ENCODE results near the gene PGD. TPM values are rescaled to one million over a fixed set of nuclear protein-coding genes. Genes with fewer than 3 reads are reported as not detected.
A peak's percentile ranks its signal among the peaks of the same experiment; 100 is the strongest.
"Not testable (repeated sequence)": the region's sequence is repeated elsewhere in the genome, so short reads cannot be mapped to it uniquely, and the experiment has no call there.

PGD gene
- total and polyA plus RNA-seq, 7 donors = 24.9 to 39.2 (median 29.3) TPM

GRCh38 chr1:10415211-10415930, 16.5 kb downstream of the PGD start:
- Histone ChIP-seq H3K4me3 (no peak overlapping the region), H3K9me3 (no peaks in the 10 kb centered on the region), H3K4me1 (no peaks in the 10 kb centered on the region), H3K27ac (peak overlapping the region; percentile 6), H3K27me3 (ENCODE audit: insufficient read depth in 3 of 3, low read length in 2 of 3) (no peaks in the 10 kb centered on the region), H3K36me3 (ENCODE audit: insufficient read depth in 1 of 2, low read depth in 1 of 2) (peaks cover 9 to 99% of the 10 kb centered on the region in 2 donors)
- 83 to 89% (median 83%) methylated on average over 6 of the region's 6 CpGs for WGBS, 3 donors
- ATAC-seq (peak in 3 of 4 donors; percentile 31 to 45 (median 35)), DNase-seq (no peak)
- intact Hi-C loops (cut with DNase I) = no loop called here
- TF ChIP-seq, protein P1, sequence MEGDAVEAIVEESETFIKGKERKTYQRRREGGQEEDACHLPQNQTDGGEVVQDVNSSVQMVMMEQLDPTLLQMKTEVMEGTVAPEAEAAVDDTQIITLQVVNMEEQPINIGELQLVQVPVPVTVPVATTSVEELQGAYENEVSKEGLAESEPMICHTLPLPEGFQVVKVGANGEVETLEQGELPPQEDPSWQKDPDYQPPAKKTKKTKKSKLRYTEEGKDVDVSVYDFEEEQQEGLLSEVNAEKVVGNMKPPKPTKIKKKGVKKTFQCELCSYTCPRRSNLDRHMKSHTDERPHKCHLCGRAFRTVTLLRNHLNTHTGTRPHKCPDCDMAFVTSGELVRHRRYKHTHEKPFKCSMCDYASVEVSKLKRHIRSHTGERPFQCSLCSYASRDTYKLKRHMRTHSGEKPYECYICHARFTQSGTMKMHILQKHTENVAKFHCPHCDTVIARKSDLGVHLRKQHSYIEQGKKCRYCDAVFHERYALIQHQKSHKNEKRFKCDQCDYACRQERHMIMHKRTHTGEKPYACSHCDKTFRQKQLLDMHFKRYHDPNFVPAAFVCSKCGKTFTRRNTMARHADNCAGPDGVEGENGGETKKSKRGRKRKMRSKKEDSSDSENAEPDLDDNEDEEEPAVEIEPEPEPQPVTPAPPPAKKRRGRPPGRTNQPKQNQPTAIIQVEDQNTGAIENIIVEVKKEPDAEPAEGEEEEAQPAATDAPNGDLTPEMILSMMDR (IDR thresholded peaks at IDR 0.05) = no peak

GRCh38 chr1:10415967-10416366, 17.1 kb downstream of the PGD start:
- ATAC-seq; H3K4me1 ChIP-seq; DNase-seq; intact Hi-C loops (cut with DNase I); H3K4me3 ChIP-seq; H3K9me3 ChIP-seq; H3K27me3 ChIP-seq (ENCODE audit: insufficient read depth in 3 of 3, low read length in 2 of 3): not testable (repeated sequence)
- peaks cover 9 to 100% of the 10 kb centered on the region in 2 donors for H3K36me3 ChIP-seq (ENCODE audit: insufficient read depth in 1 of 2, low read depth in 1 of 2)
- peak overlapping the region; percentile 6 for H3K27ac ChIP-seq
- 98 to 100% (median 98%) methylated on average over 1 of the region's 1 CpG for WGBS, 3 donors

DNA sequence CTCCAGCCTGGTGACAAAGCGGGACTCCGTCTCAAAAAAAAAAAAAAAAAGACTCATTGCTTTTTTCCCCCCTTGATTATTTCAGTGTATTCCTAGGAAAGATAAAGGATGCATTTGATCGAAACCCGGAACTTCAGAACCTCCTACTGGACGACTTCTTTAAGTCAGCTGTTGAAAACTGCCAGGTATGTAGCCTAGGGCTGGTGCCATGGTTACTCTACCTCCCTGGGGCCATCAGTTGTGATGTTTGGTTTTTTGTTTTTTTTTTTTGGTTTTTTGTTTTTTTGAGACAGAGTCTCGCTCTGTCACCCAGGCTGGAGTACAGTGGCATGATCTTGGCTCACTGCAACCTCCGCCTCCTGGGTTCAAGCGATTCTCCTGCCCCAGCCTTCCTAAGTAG, 19.9 kb downstream of the PGD start:
- DNase-seq; H3K9me3 ChIP-seq; ATAC-seq; H3K27ac ChIP-seq; H3K27me3 ChIP-seq (ENCODE audit: insufficient read depth in 3 of 3, low read length in 2 of 3); H3K4me3 ChIP-seq; intact Hi-C loops (cut with DNase I); H3K4me1 ChIP-seq: not testable (repeated sequence)
- WGBS, 3 donors = 94 to 98% (median 95%) methylated on average over 8 of the region's 8 CpGs
- H3K36me3 ChIP-seq (ENCODE audit: insufficient read depth in 1 of 2, low read depth in 1 of 2) = peaks cover 4 to 81% of the 10 kb centered on the region in 2 donors

GRCh38 chr1:10419351-10419750, 20.5 kb downstream of the PGD start:
- peaks cover 4 to 75% of the 10 kb centered on the region in 2 donors for H3K36me3 ChIP-seq (ENCODE audit: insufficient read depth in 1 of 2, low read depth in 1 of 2)
- DNase-seq = no peak

GRCh38 chr1:10421637-10422036, 22.8 kb downstream of the PGD start:
- H3K4me3 ChIP-seq = no peak overlapping the region
- H3K36me3 ChIP-seq (ENCODE audit: insufficient read depth in 1 of 2, low read depth in 1 of 2) = peaks cover 0 to 52% of the 10 kb centered on the region in 2 donors
- no peak overlapping the region for H3K27ac ChIP-seq
- DNase-seq (no peak), ATAC-seq (no peak)
- no peaks in the 10 kb centered on the region for H3K4me1 ChIP-seq
- H3K9me3 ChIP-seq = no peaks in the 10 kb centered on the region
- 96 to 99% (median 96%) methylated on average over 5 of the region's 5 CpGs for WGBS, 3 donors
- H3K27me3 ChIP-seq (ENCODE audit: insufficient read depth in 3 of 3, low read length in 2 of 3) = no peaks in the 10 kb centered on the region
- TF ChIP-seq, protein P1 (IDR thresholded peaks at IDR 0.05) = no peak
- intact Hi-C loops (cut with DNase I) = no loop called here

More at GRCh38 chr1:10419351-10419750, 20.5 kb downstream of the PGD start:
- H3K27me3 ChIP-seq (ENCODE audit: insufficient read depth in 3 of 3, low read length in 2 of 3) = no peaks in the 10 kb centered on the region
- WGBS, 3 donors = 84 to 92% (median 84%) methylated on average over 15 of the region's 15 CpGs
- no peak for ATAC-seq
- H3K4me3 ChIP-seq = no peak overlapping the region
- H3K9me3 ChIP-seq = no peaks in the 10 kb centered on the region
- TF ChIP-seq, protein P1 (IDR thresholded peaks at IDR 0.05) = no peak
- no peaks in the 10 kb centered on the region for H3K4me1 ChIP-seq
- H3K27ac ChIP-seq = no peak overlapping the region
- intact Hi-C loops (cut with DNase I) = no loop called here
